Measurements from ENCODE around the gene MOGAT3. TPM values are rescaled to one million over a fixed set of nuclear protein-coding genes. Genes with fewer than 3 reads are reported as not detected.

The MOGAT3 gene
- total RNA-seq, 2 experiments from 2014 or later = not detected

GRCh38 chr7:101189109-101189508, 11.7 kb downstream of the MOGAT3 start:
- H3K36me3 Mint-ChIP-seq (ENCODE audit: low read depth) = no peaks in the 10 kb centered on the region
- peaks cover 6% of the 10 kb centered on the region for H3K4me1 Mint-ChIP-seq
- H3K9me3 Mint-ChIP-seq = no peaks in the 10 kb centered on the region
- ChIA-PET CTCF (interaction anchor here (1.2 kb wide), 1 partner anchor 18 kb away, joined by 4 read pairs; no protein-coding TSS in a partner anchor), POLR2A (no interaction called here)
- peaks cover 18% of the 10 kb centered on the region for H3K27me3 Mint-ChIP-seq
- no peak for DNase-seq
- H3K4me3 Mint-ChIP-seq = no peak overlapping the region
- no peak overlapping the region for H3K27ac Mint-ChIP-seq

GRCh38 chr7:101186844-101187428, 13.9 kb downstream of the MOGAT3 start:
- CTCF ChIA-PET = interaction anchor here (1.1 to 1.5 kb wide), 2 partner anchors 31 to 57 kb away, joined by 3 to 5 read pairs; partner anchors contain the start of genes PLOD3 and ZNHIT1
- Mint-ChIP-seq H3K27ac (no peak overlapping the region), H3K36me3 (ENCODE audit: low read depth) (no peaks in the 10 kb centered on the region), H3K4me1 (no peaks in the 10 kb centered on the region), H3K4me3 (no peak overlapping the region), H3K27me3 (peaks cover 24% of the 10 kb centered on the region), H3K9me3 (no peaks in the 10 kb centered on the region)
- POLR2A ChIA-PET = interaction anchor here (0.7 kb wide), 1 partner anchor 411 kb away, joined by 3 read pairs; no protein-coding TSS in a partner anchor
- DNase-seq = no peak

- CTCF ChIA-PET = interaction anchor here (0.7 kb wide), 1 partner anchor 1240 kb away, joined by 3 read pairs; no protein-coding TSS in a partner anchor
- Mint-ChIP-seq H3K36me3 (ENCODE audit: low read depth) (no peaks in the 10 kb centered on the region), H3K27ac (no peak overlapping the region), H3K4me3 (no peak overlapping the region), H3K27me3 (peaks cover 26% of the 10 kb centered on the region), H3K4me1 (no peaks in the 10 kb centered on the region), H3K9me3 (no peaks in the 10 kb centered on the region)
- DNase-seq = no peak
- POLR2A ChIA-PET = interaction anchor here (0.7 kb wide), 2 partner anchors 15 to 411 kb away, joined by 3 read pairs; no protein-coding TSS in a partner anchor
Measured at GRCh38 chr7:101186194-101186593, 14.6 kb downstream of the MOGAT3 start.

GRCh38 chr7:101185258-101185839, 15.5 kb downstream of the MOGAT3 start:
- no peak for DNase-seq
- H3K9me3 Mint-ChIP-seq = no peaks in the 10 kb centered on the region
- H3K36me3 Mint-ChIP-seq (ENCODE audit: low read depth) = no peaks in the 10 kb centered on the region
- no peaks in the 10 kb centered on the region for H3K4me1 Mint-ChIP-seq
- peaks cover 34% of the 10 kb centered on the region for H3K27me3 Mint-ChIP-seq
- no peak overlapping the region for H3K4me3 Mint-ChIP-seq
- ChIA-PET POLR2A (interaction anchor here (0.7 kb wide), 1 partner anchor 14 kb away, joined by 3 read pairs; no protein-coding TSS in a partner anchor), CTCF (interaction anchor here (0.6 to 1.7 kb wide), 2 partner anchors 41 to 108 kb away, joined by 3 to 11 read pairs; no protein-coding TSS in a partner anchor)
- H3K27ac Mint-ChIP-seq = no peak overlapping the region

- no peak within 1 kb of the TSS for H3K4me3 Mint-ChIP-seq
- H3K27me3 Mint-ChIP-seq = peaks cover 67% of the 10 kb centered on the region
- DNase-seq = no peak
- H3K36me3 Mint-ChIP-seq (ENCODE audit: low read depth) = no peaks in the 10 kb centered on the region
- ChIA-PET CTCF (no interaction called here), POLR2A (no interaction called here)
- no peak within 1 kb of the TSS for H3K27ac Mint-ChIP-seq
- no peaks in the 10 kb centered on the region for H3K9me3 Mint-ChIP-seq
- peaks cover 2% of the 10 kb centered on the region for H3K4me1 Mint-ChIP-seq
Measured at GRCh38 chr7:101180130-101180755, 20.6 kb downstream of the MOGAT3 start, which contains the start of gene NAT16. TSS of gene NAT16 (minus strand) at chr7:101180293. CDS start at chr7:101174807, 5,486 bp downstream.

- Mint-ChIP-seq H3K27me3 (peaks cover 67% of the 10 kb centered on the region), H3K4me3 (no peak overlapping the region), H3K36me3 (ENCODE audit: low read depth) (no peaks in the 10 kb centered on the region), H3K27ac (no peak overlapping the region), H3K9me3 (no peaks in the 10 kb centered on the region), H3K4me1 (peaks cover 2% of the 10 kb centered on the region)
- no peak for DNase-seq
- ChIA-PET CTCF (no interaction called here), POLR2A (no interaction called here)
Measured at GRCh38 chr7:101179713-101180112, 21.1 kb downstream of the MOGAT3 start.

GRCh38 chr7:101179117-101179516, 21.7 kb downstream of the MOGAT3 start:
- Mint-ChIP-seq H3K9me3 (no peaks in the 10 kb centered on the region), H3K27me3 (peaks cover 71% of the 10 kb centered on the region), H3K4me3 (no peak overlapping the region), H3K36me3 (ENCODE audit: low read depth) (peaks cover under 1% of the 10 kb centered on the region), H3K4me1 (peaks cover 6% of the 10 kb centered on the region), H3K27ac (no peak overlapping the region)
- no peak for DNase-seq
- ChIA-PET POLR2A (no interaction called here), CTCF (interaction anchor here (1.3 kb wide), 1 partner anchor 14 kb away, joined by 3 read pairs; no protein-coding TSS in a partner anchor)

- DNase-seq = no peak
- Mint-ChIP-seq H3K27me3 (peaks cover 81% of the 10 kb centered on the region), H3K4me1 (peaks cover 15% of the 10 kb centered on the region), H3K4me3 (no peak overlapping the region), H3K27ac (no peak overlapping the region), H3K9me3 (no peaks in the 10 kb centered on the region), H3K36me3 (ENCODE audit: low read depth) (peaks cover 3% of the 10 kb centered on the region)
- ChIA-PET POLR2A (no interaction called here), CTCF (interaction anchor here (1.4 to 2.1 kb wide), 2 partner anchors 15 to 39 kb away, joined by 3 to 8 read pairs; no protein-coding TSS in a partner anchor)
Measured at GRCh38 chr7:101177644-101178043, 23.2 kb downstream of the MOGAT3 start.

- no peak for DNase-seq
- Mint-ChIP-seq H3K4me3 (no peak overlapping the region), H3K27ac (no peak overlapping the region), H3K9me3 (no peaks in the 10 kb centered on the region), H3K27me3 (peaks cover 83% of the 10 kb centered on the region), H3K4me1 (peaks cover 29% of the 10 kb centered on the region), H3K36me3 (ENCODE audit: low read depth) (peaks cover 3% of the 10 kb centered on the region)
- CTCF ChIA-PET = interaction anchor here (2.1 to 2.8 kb wide), 2 partner anchors 17 to 31 kb away, joined by 8 to 26 read pairs; no protein-coding TSS in a partner anchor
- POLR2A ChIA-PET = interaction anchor here (1.5 kb wide), 1 partner anchor 91 kb away, joined by 5 read pairs; the partner anchor contains the start of gene TRIM56
Measured at GRCh38 chr7:101175664-101176063, 25.2 kb downstream of the MOGAT3 start.

GRCh38 chr7:101174322-101174854, 26.4 kb downstream of the MOGAT3 start:
- ChIA-PET CTCF (interaction anchor here (1.1 to 2.8 kb wide), 9 partner anchors 9 to 108 kb away, joined by 4 to 29 read pairs (median 6); partner anchors contain the start of genes FIS1, VGF and ZNHIT1), POLR2A (interaction anchor here (0.8 to 1.5 kb wide), 5 partner anchors 9 to 70 kb away, joined by 3 read pairs; partner anchors contain the start of gene VGF)
- no peak for DNase-seq
- H3K27me3 Mint-ChIP-seq = peaks cover 87% of the 10 kb centered on the region
- no peak overlapping the region for H3K27ac Mint-ChIP-seq
- H3K9me3 Mint-ChIP-seq = no peaks in the 10 kb centered on the region
- H3K4me3 Mint-ChIP-seq = peak overlapping the region; percentile 51
- peaks cover 39% of the 10 kb centered on the region for H3K4me1 Mint-ChIP-seq
- H3K36me3 Mint-ChIP-seq (ENCODE audit: low read depth) = peaks cover 3% of the 10 kb centered on the region

GRCh38 chr7:101173752-101174244, 27.0 kb downstream of the MOGAT3 start:
- CTCF ChIA-PET = interaction anchor here (0.6 to 2.8 kb wide), 11 partner anchors 8 to 142 kb away, joined by 3 to 29 read pairs (median 5); partner anchors contain the start of genes FIS1, VGF and ZNHIT1
- peaks cover 3% of the 10 kb centered on the region for H3K36me3 Mint-ChIP-seq (ENCODE audit: low read depth)
- no peaks in the 10 kb centered on the region for H3K9me3 Mint-ChIP-seq
- H3K4me3 Mint-ChIP-seq = peak overlapping the region; percentile 51
- POLR2A ChIA-PET = interaction anchor here (0.8 to 1.5 kb wide), 6 partner anchors 8 to 89 kb away, joined by 3 to 4 read pairs (median 3); partner anchors contain the start of genes TRIM56 and VGF
- H3K27me3 Mint-ChIP-seq = peaks cover 88% of the 10 kb centered on the region
- peak; percentile 82 for DNase-seq
- no peak overlapping the region for H3K27ac Mint-ChIP-seq
- peaks cover 42% of the 10 kb centered on the region for H3K4me1 Mint-ChIP-seq

Data from activated CD4-positive, alpha-beta memory T cell treated with anti-CD3 and anti-CD28 coated beads, Interleukin-2, amount 10 ng/mL, durations not matched to agents 7 days and 5 days (primary cell).